HepG2 (cell line): ENCODE results near the gene GRB7. TPM values are rescaled to one million over a fixed set of nuclear protein-coding genes. Genes with fewer than 3 reads are reported as not detected.

Experiments
- GFI1 ChIP-seq: sonication (generic); formaldehyde crosslinking; IDR thresholded peaks from 2 replicates; pipeline ENCODE4 v1.5.0; 2020; ENCODE audit warnings: missing genetic modification reagents, mild to moderate bottlenecking, borderline replicate concordance
- KDM5A ChIP-seq: fragments of 200-600 bp; sonication (generic); IDR thresholded peaks from 2 replicates; pipeline ENCODE4 v1.7.0; 2018; ENCODE audit warnings: antibody characterized with exemption, mild to moderate bottlenecking, low read length, borderline replicate concordance
- KMT2B ChIP-seq: IDR thresholded peaks from 2 replicates; pipeline ENCODE4 v1.6.1; 2016; ENCODE audit warnings: missing genetic modification reagents, missing compliant biosample characterization
- MZF1 ChIP-seq: sonication (generic); formaldehyde crosslinking; IDR thresholded peaks from 2 replicates; pipeline ENCODE4 v1.8.1; 2023; ENCODE audit warnings: mild to moderate bottlenecking, missing genetic modification reagents, borderline replicate concordance
- NFYC ChIP-seq: IDR thresholded peaks from 2 replicates; pipeline ENCODE4 v1.6.1; 2016; ENCODE audit warnings: missing genetic modification reagents, missing compliant biosample characterization
- NR2F6 ChIP-seq, 2 experiments: IDR thresholded peaks; 2 replicates each; pipeline ENCODE4 v1.6.1; 2016; ENCODE audit warnings: antibody characterized with exemption in 1 of 2, mild to moderate bottlenecking in 1 of 2
- RFX1 ChIP-seq: fragments of 450-650 bp; IDR thresholded peaks from 2 replicates; pipeline ENCODE4 v1.6.1; 2017
- SOX5 ChIP-seq: IDR thresholded peaks from 2 replicates; pipeline ENCODE4 v1.6.1; 2016; ENCODE audit warnings: borderline replicate concordance
- SOX6 ChIP-seq, 2 experiments: fragments of 450-650 bp in 1 of 2; sonication (generic) in 1 of 2; formaldehyde crosslinking in 1 of 2; IDR thresholded peaks; 2 replicates each; pipeline versions ENCODE4 v1.4.0 to v1.6.1; 2017 to 2020; ENCODE audit warnings: antibody characterized with exemption in 1 of 2, mild to moderate bottlenecking in 1 of 2, missing genetic modification reagents in 1 of 2
- THAP11 ChIP-seq: IDR thresholded peaks from 2 replicates; pipeline ENCODE4 v1.6.1; 2016; ENCODE audit warnings: missing biosample characterization, missing genetic modification reagents
- ZFP37 ChIP-seq: sonication (generic); formaldehyde crosslinking; IDR thresholded peaks from 2 replicates; pipeline ENCODE4 v1.4.0; 2020; ENCODE audit warnings: missing genetic modification reagents, borderline replicate concordance
- ZNF101 ChIP-seq: sonication (generic); formaldehyde crosslinking; IDR thresholded peaks from 2 replicates; pipeline ENCODE4 v1.4.0; 2020; ENCODE audit warnings: mild to moderate bottlenecking, low read depth, missing genetic modification reagents, borderline replicate concordance
- ZNF205 ChIP-seq: IDR thresholded peaks from 2 replicates; pipeline ENCODE4 v1.6.1; 2018; ENCODE audit warnings: missing biosample characterization, missing genetic modification reagents
- ZNF431 ChIP-seq: sonication (generic); formaldehyde crosslinking; IDR thresholded peaks from 2 replicates; pipeline ENCODE4 v1.9.0; 2022; ENCODE audit warnings: missing genetic modification reagents, low read depth, mild to moderate bottlenecking, borderline replicate concordance
- ZNF552 ChIP-seq: sonication (generic); formaldehyde crosslinking; IDR thresholded peaks from 2 replicates; pipeline ENCODE4 v1.9.0; 2022; ENCODE audit warnings: missing genetic modification reagents, mild to moderate bottlenecking, borderline replicate concordance
- ZNF569 ChIP-seq: sonication (generic); formaldehyde crosslinking; IDR thresholded peaks from 2 replicates; pipeline ENCODE4 v1.5.0; 2020; ENCODE audit warnings: mild to moderate bottlenecking, missing genetic modification reagents, moderate library complexity, borderline replicate concordance
- ZNF720 ChIP-seq: sonication (generic); formaldehyde crosslinking; IDR thresholded peaks from 2 replicates; pipeline ENCODE4 v1.4.0; 2020; ENCODE audit warnings: missing genetic modification reagents
- ZNF839 ChIP-seq: sonication (generic); formaldehyde crosslinking; IDR thresholded peaks from 2 replicates; pipeline ENCODE4 v1.4.0; 2020; ENCODE audit warnings: missing genetic modification reagents, mild to moderate bottlenecking, borderline replicate concordance
- polyA plus RNA-seq, 8 experiments: library from polyadenylated mRNA; depleted of rRNA in 3 of 8; stranded (reverse) in 7 of 8; unstranded in 1 of 8; fragments of >200 nt; fragmentation: Illumina TruSeq in 4 of 8; extraction: Trizol in 4 of 8; gene quantifications; 2 replicates each; pipeline versions ENCODE4 v1.2.1 to v1.2.3, GENCODE V29; 2011 to 2016; ENCODE audit warnings: low read depth in 4 of 8, missing spikeins in 1 of 8, mixed read lengths in 1 of 8; ENCODE audit not compliant: insufficient read depth in 1 of 8
- total RNA-seq, 5 experiments: library from RNA; depleted of rRNA; stranded (reverse); fragments of >200 nt; fragmentation: Illumina TruSeq; extraction: Trizol; gene quantifications; 2 replicates each; pipeline ENCODE4 v1.2.3, GENCODE V29; 2016; ENCODE audit warnings: low read depth in 1 of 5
- TF ChIP-seq, protein P1 (sequence below): sonication (generic); formaldehyde crosslinking; IDR thresholded peaks from 2 replicates; pipeline ENCODE4 v1.8.1; 2022; ENCODE audit warnings: low read depth, mild to moderate bottlenecking, missing genetic modification reagents
- TF ChIP-seq, protein P2 (sequence below): sonication (generic); formaldehyde crosslinking; IDR thresholded peaks from 2 replicates; pipeline ENCODE4 v1.4.0; 2020; ENCODE audit warnings: mild to moderate bottlenecking, missing genetic modification reagents

GRB7 gene
- total and polyA plus RNA-seq, 2 of the 13 experiments (the other 11 are each of a cell fraction or from before 2014, with no cell fraction given): 60.2 to 77.7 TPM

DNA sequence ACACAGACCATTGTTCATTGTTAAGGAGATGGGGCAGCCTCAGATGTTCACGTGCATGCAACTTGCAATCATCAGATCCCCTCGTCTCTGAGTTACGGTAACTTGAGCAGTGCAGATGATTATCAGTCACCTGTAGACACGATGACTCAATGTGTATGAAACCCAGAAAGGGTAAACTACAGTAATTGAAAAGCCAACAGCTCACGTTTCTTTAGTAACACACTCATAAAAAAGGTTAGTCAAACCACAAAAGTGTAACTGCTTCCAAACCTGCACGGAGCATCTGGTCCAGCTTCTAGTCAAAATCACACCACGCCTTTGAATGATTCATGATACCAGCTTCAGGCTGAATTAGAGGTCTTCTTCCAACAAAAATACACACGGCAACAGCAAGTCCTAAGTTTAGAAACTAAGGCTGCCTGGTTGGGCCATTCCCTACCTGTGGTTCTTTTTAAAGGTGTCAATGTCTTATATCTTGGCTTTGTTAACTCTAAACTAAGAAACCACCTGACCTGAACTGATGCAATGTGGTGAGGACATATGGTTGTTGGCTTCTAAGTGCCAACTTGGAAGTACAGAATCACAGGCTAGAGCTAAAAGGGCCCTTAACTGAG, 32.3 kb downstream of the GRB7 start (continued):
- TF ChIP-seq, protein P1, sequence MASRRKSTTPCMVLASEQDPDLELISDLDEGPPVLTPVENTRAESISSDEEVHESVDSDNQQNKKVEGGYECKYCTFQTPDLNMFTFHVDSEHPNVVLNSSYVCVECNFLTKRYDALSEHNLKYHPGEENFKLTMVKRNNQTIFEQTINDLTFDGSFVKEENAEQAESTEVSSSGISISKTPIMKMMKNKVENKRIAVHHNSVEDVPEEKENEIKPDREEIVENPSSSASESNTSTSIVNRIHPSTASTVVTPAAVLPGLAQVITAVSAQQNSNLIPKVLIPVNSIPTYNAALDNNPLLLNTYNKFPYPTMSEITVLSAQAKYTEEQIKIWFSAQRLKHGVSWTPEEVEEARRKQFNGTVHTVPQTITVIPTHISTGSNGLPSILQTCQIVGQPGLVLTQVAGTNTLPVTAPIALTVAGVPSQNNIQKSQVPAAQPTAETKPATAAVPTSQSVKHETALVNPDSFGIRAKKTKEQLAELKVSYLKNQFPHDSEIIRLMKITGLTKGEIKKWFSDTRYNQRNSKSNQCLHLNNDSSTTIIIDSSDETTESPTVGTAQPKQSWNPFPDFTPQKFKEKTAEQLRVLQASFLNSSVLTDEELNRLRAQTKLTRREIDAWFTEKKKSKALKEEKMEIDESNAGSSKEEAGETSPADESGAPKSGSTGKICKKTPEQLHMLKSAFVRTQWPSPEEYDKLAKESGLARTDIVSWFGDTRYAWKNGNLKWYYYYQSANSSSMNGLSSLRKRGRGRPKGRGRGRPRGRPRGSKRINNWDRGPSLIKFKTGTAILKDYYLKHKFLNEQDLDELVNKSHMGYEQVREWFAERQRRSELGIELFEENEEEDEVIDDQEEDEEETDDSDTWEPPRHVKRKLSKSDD (CRISPR knock-in tag): no peak
- TF ChIP-seq ZNF205 (CRISPR knock-in tag) (no peak), ZNF552 (no peak), MZF1 (CRISPR knock-in tag) (no peak), ZNF839 (no peak), THAP11 (CRISPR knock-in tag) (no peak; the same call in 1 of the 2 replicates), ZNF101 (CRISPR knock-in tag) (no peak), KDM5A (no peak), RFX1 (no peak), ZNF569 (CRISPR knock-in tag) (no peak), SOX6 (IDR thresholded peaks at IDR 0.05) (no peak), SOX6 (CRISPR knock-in tag; IDR thresholded peaks at IDR 0.05) (peak; percentile 77), SOX5 (peak; percentile 67), ZNF431 (CRISPR knock-in tag) (no peak), ZNF720 (CRISPR knock-in tag) (no peak), KMT2B (CRISPR knock-in tag) (no peak), GFI1 (CRISPR knock-in tag) (no peak), ZFP37 (CRISPR knock-in tag) (no peak), NFYC (CRISPR knock-in tag) (no peak), NR2F6 (IDR thresholded peaks at IDR 0.05) (no peak), NR2F6 (CRISPR knock-in tag; IDR thresholded peaks at IDR 0.05) (no peak)
- TF ChIP-seq, protein P2, sequence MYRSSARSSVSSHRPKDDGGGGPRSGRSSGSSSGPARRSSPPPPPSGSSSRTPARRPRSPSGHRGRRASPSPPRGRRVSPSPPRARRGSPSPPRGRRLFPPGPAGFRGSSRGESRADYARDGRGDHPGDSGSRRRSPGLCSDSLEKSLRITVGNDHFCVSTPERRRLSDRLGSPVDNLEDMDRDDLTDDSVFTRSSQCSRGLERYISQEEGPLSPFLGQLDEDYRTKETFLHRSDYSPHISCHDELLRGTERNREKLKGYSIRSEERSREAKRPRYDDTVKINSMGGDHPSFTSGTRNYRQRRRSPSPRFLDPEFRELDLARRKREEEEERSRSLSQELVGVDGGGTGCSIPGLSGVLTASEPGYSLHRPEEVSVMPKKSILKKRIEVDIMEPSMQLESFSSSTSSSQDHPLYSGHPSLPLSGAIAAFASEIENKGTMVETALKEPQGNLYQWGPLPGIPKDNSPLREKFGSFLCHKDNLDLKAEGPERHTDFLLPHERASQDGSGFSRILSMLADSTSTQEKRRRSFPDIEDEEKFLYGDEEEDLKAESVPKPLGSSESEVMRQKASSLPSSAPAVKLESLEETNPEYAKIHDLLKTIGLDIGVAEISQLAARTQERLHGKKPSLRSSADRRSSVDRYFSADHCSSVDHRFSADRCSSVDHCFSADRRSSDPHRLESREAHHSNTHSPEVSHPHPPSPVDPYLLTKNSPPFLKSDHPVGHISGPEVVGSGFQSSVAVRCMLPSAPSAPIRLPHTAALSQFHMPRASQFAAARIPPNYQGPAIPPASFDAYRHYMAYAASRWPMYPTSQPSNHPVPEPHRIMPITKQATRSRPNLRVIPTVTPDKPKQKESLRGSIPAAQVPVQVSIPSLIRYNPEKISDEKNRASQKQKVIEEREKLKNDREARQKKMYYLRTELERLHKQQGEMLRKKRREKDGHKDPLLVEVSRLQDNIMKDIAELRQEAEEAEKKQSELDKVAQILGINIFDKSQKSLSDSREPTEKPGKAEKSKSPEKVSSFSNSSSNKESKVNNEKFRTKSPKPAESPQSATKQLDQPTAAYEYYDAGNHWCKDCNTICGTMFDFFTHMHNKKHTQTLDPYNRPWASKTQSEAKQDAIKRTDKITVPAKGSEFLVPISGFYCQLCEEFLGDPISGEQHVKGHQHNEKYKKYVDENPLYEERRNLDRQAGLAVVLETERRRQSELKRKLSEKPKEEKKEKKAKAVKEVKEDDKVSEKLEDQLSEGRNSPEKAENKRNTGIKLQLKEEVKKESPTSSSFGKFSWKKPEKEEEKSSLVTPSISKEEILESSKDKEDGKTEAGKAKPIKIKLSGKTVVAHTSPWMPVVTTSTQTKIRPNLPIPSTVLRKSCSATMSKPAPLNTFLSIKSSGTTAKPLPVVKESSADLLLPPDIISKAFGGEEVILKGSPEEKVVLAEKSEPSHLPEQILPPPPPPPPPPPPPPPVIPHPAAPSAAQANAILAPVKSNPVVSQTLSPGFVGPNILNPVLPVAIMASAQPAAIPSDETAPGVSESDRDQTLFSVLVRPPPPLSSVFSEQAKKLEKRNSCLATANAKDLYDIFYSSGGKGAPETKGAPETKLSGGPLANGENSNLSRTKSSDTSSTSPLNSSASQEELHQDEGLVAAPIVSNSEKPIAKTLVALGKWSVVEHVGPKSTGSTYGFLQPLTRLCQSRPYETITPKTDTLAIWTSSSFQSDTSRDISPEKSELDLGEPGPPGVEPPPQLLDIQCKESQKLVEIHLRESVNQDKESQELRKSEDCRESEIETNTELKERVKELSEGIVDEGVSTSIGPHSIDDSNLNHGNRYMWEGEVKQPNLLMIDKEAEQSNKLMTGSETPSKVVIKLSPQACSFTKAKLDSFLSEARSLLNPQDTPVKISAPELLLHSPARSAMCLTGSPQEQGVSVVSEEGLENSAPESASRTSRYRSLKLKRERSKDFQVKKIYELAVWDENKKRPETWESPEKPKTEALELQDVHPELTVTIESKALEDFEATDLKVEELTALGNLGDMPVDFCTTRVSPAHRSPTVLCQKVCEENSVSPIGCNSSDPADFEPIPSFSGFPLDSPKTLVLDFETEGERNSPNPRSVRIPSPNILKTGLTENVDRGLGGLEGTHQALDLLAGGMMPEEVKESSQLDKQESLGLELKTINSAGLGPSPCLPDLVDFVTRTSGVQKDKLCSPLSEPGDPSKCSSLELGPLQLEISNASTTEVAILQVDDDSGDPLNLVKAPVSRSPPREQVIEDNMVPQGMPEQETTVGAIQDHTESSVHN: no peak
